ENCODE data around the gene TRABD2B. TPM values are rescaled to one million over a fixed set of nuclear protein-coding genes. Genes with fewer than 3 reads are reported as not detected.
A peak's percentile ranks its signal among the peaks of the same experiment; 100 is the strongest.

The TRABD2B gene
- total RNA-seq, 1 donor from 2014 or later = 6.2 TPM

- Mint-ChIP-seq H3K27me3 (ENCODE audit: low read depth) (peaks cover 26% of the 10 kb centered on the region), H3K27ac (no peak overlapping the region), H3K36me3 (no peaks in the 10 kb centered on the region), H3K9me3 (peaks cover 5% of the 10 kb centered on the region), H3K4me1 (peaks cover 55% of the 10 kb centered on the region), H3K4me3 (no peak overlapping the region)
- DNase-seq (ENCODE audit: low spot score in 2 of 2, unreplicated experiment in 2 of 2) = no peak
- no peak for TF ChIP-seq CTCF (IDR thresholded peaks at IDR 0.05; ENCODE audit: unreplicated experiment)
Observed at GRCh38 chr1:47870946-47871676, 126.1 kb downstream of the TRABD2B start.

GRCh38 chr1:47870480-47870879 lies 126.7 kb downstream of the TRABD2B start:
- DNase-seq (ENCODE audit: low spot score in 2 of 2, unreplicated experiment in 2 of 2) = no peak
- H3K36me3 Mint-ChIP-seq = no peaks in the 10 kb centered on the region
- TF ChIP-seq CTCF (IDR thresholded peaks at IDR 0.05; ENCODE audit: unreplicated experiment) = no peak
- H3K27me3 Mint-ChIP-seq (ENCODE audit: low read depth) = peaks cover 26% of the 10 kb centered on the region
- H3K9me3 Mint-ChIP-seq = peaks cover 5% of the 10 kb centered on the region
- H3K4me3 Mint-ChIP-seq = no peak overlapping the region
- H3K27ac Mint-ChIP-seq = no peak overlapping the region
- H3K4me1 Mint-ChIP-seq = peaks cover 55% of the 10 kb centered on the region

GRCh38 chr1:47868348-47868676 lies 128.9 kb downstream of the TRABD2B start:
- no peaks in the 10 kb centered on the region for H3K36me3 Mint-ChIP-seq
- no peak for TF ChIP-seq CTCF (IDR thresholded peaks at IDR 0.05; ENCODE audit: unreplicated experiment)
- H3K27me3 Mint-ChIP-seq (ENCODE audit: low read depth) = peaks cover 26% of the 10 kb centered on the region
- peaks cover 47% of the 10 kb centered on the region for H3K4me1 Mint-ChIP-seq
- no peak overlapping the region for H3K27ac Mint-ChIP-seq
- DNase-seq (ENCODE audit: low spot score in 2 of 2, unreplicated experiment in 2 of 2) = no peak
- H3K4me3 Mint-ChIP-seq = no peak overlapping the region
- peaks cover 5% of the 10 kb centered on the region for H3K9me3 Mint-ChIP-seq

GRCh38 chr1:47867438-47868347 lies 129.5 kb downstream of the TRABD2B start:
- no peak overlapping the region for H3K4me3 Mint-ChIP-seq
- peaks cover 43% of the 10 kb centered on the region for H3K4me1 Mint-ChIP-seq
- H3K27me3 Mint-ChIP-seq (ENCODE audit: low read depth) = peaks cover 30% of the 10 kb centered on the region
- DNase-seq (ENCODE audit: low spot score in 2 of 2, unreplicated experiment in 2 of 2) = no peak
- no peak for TF ChIP-seq CTCF (IDR thresholded peaks at IDR 0.05; ENCODE audit: unreplicated experiment)
- H3K9me3 Mint-ChIP-seq = peaks cover 5% of the 10 kb centered on the region
- no peaks in the 10 kb centered on the region for H3K36me3 Mint-ChIP-seq
- H3K27ac Mint-ChIP-seq = peak overlapping the region; percentile 40

- no peak for TF ChIP-seq CTCF (IDR thresholded peaks at IDR 0.05; ENCODE audit: unreplicated experiment)
- peaks cover 32% of the 10 kb centered on the region for H3K27me3 Mint-ChIP-seq (ENCODE audit: low read depth)
- peaks cover 34% of the 10 kb centered on the region for H3K4me1 Mint-ChIP-seq
- no peak for DNase-seq (ENCODE audit: low spot score in 2 of 2, unreplicated experiment in 2 of 2)
- peaks cover 10% of the 10 kb centered on the region for H3K9me3 Mint-ChIP-seq
- no peaks in the 10 kb centered on the region for H3K36me3 Mint-ChIP-seq
- H3K4me3 Mint-ChIP-seq = no peak overlapping the region
- peak overlapping the region; percentile 40 for H3K27ac Mint-ChIP-seq
Observed at GRCh38 chr1:47866601-47867437, 130.4 kb downstream of the TRABD2B start.

All from mesothelial cell of epicardium (in vitro differentiated cells).